Measurements from ENCODE around the gene FIBP.

Gene FIBP

GRCh38 chr11:65844231-65844872, 43.9 kb downstream of the FIBP start:
- no peak overlapping the region for H3K4me3 ChIP-seq
- TF ChIP-seq CTCF (IDR thresholded peaks at IDR 0.05): no peak
- H3K27ac ChIP-seq: no peak overlapping the region
- no peak for DNase-seq (ENCODE audit: low spot score)

- H3K4me3 ChIP-seq: no peak overlapping the region
- H3K27ac ChIP-seq: no peak overlapping the region
- no peak for TF ChIP-seq CTCF (IDR thresholded peaks at IDR 0.05)
- DNase-seq (ENCODE audit: low spot score): no peak
Observed at GRCh38 chr11:65843811-65844210, 44.5 kb downstream of the FIBP start.

GRCh38 chr11:65842144-65842543, 46.1 kb downstream of the FIBP start:
- Histone ChIP-seq H3K4me3 (no peak overlapping the region), H3K27ac (no peak overlapping the region)
- no peak for DNase-seq (ENCODE audit: low spot score)
- no peak for TF ChIP-seq CTCF (IDR thresholded peaks at IDR 0.05)

- Histone ChIP-seq H3K4me3 (peak overlapping the region; percentile 82), H3K27ac (no peak overlapping the region)
- TF ChIP-seq CTCF (IDR thresholded peaks at IDR 0.05): no peak
- DNase-seq (ENCODE audit: low spot score): no peak
Observed at GRCh38 chr11:65834202-65834601, 54.1 kb downstream of the FIBP start.

Measured in coronary artery (tissue), 2 donors.